Right lobe of liver (tissue), 4 donors: ENCODE results near the gene C2.

Experiments used
- POLR2A ChIP-seq: fragments of 450-650 bp; IDR thresholded peaks from one replicate; pipeline ENCODE4 v1.6.1; 2017; ENCODE audit warnings: antibody characterized with exemption, mild to moderate bottlenecking
- TF ChIP-seq, protein P1 (sequence below), 4 donors: fragments of 200-600 bp in 3 of 4; fragments of 450-650 bp in 1 of 4; IDR thresholded peaks; one replicate each; pipeline versions ENCODE4 v1.5.1 to v1.8.0; 2016 to 2022; ENCODE audit warnings: antibody characterized with exemption in 4 of 4, mild to moderate bottlenecking in 2 of 4
- donor health status: DM: no; HTN: no; CAD: no.
- donor health status: DM: no; HTN: no; CAD: no.
- donor health status: DM: no; HTN: yes; CAD: no.

DNA sequence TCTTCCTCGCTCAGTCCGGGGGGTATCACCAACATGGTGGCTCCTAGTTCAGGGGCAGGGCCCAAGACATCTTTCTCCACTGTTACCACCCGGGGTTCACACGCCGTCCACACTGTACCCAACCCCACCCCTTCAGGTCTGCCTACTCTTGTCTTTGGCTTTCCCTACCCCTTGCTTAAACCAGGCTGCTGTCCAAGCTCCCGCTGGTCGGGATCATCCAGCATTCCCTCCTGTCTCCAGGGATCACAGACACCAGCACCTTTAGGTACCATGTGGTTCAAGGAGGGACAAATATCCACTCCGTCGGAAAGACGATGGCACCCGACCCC lies 30.9 kb downstream of the C2 start:
- TF ChIP-seq, protein P1, sequence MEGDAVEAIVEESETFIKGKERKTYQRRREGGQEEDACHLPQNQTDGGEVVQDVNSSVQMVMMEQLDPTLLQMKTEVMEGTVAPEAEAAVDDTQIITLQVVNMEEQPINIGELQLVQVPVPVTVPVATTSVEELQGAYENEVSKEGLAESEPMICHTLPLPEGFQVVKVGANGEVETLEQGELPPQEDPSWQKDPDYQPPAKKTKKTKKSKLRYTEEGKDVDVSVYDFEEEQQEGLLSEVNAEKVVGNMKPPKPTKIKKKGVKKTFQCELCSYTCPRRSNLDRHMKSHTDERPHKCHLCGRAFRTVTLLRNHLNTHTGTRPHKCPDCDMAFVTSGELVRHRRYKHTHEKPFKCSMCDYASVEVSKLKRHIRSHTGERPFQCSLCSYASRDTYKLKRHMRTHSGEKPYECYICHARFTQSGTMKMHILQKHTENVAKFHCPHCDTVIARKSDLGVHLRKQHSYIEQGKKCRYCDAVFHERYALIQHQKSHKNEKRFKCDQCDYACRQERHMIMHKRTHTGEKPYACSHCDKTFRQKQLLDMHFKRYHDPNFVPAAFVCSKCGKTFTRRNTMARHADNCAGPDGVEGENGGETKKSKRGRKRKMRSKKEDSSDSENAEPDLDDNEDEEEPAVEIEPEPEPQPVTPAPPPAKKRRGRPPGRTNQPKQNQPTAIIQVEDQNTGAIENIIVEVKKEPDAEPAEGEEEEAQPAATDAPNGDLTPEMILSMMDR (IDR thresholded peaks at IDR 0.05) = no peak
- no peak for TF ChIP-seq POLR2A
